Measurements from ENCODE around the gene PSENEN. TPM values are rescaled to one million over a fixed set of nuclear protein-coding genes. Genes with fewer than 3 reads are reported as not detected.

Gene PSENEN
- total RNA-seq, 2 donors from 2014 or later = 39.9 to 65.2 TPM

- no peaks in the 10 kb centered on the region for H3K27me3 ChIP-seq (replicated peaks; ENCODE audit: insufficient read depth)
- no peak for DNase-seq (ENCODE audit: low spot score)
- peaks cover 14 to 39% of the 10 kb centered on the region in 2 donors for H3K36me3 ChIP-seq
- no peaks in the 10 kb centered on the region for H3K9me3 ChIP-seq
- peaks cover 3% of the 10 kb centered on the region for H3K4me1 ChIP-seq (replicated peaks)
- H3K4me3 ChIP-seq = no peak overlapping the region
- no peak overlapping the region for H3K27ac ChIP-seq
- intact Hi-C loops (cut with DNase I) = no loop called here
- TF ChIP-seq POLR2A (IDR thresholded peaks at IDR 0.05) = no peak
- TF ChIP-seq CTCF (IDR thresholded peaks at IDR 0.05) = no peak
- no peak for TF ChIP-seq POLR2AphosphoS5 (IDR thresholded peaks at IDR 0.05)
- 88% methylated on average over 5 of the region's 5 CpGs for WGBS
Observed at GRCh38 chr19:35734889-35735288, 10.6 kb upstream of the PSENEN start.

GRCh38 chr19:35736913-35737886 is 8.3 kb upstream of the PSENEN start:
- Histone ChIP-seq H3K36me3 (peaks cover 11 to 24% of the 10 kb centered on the region in 2 donors), H3K27me3 (replicated peaks; ENCODE audit: insufficient read depth) (no peaks in the 10 kb centered on the region), H3K4me1 (replicated peaks) (peaks cover 3% of the 10 kb centered on the region), H3K27ac (no peak overlapping the region), H3K4me3 (no peak overlapping the region), H3K9me3 (no peaks in the 10 kb centered on the region)
- intact Hi-C loops (cut with DNase I) = no loop called here
- WGBS = 87% methylated on average over 22 of the region's 22 CpGs
- TF ChIP-seq CTCF (IDR thresholded peaks at IDR 0.05) (no peak), POLR2AphosphoS5 (IDR thresholded peaks at IDR 0.05) (no peak), POLR2A (IDR thresholded peaks at IDR 0.05) (no peak)
- no peak for DNase-seq (ENCODE audit: low spot score)

- WGBS = 91% methylated on average over 37 of the region's 37 CpGs
- Histone ChIP-seq H3K27ac (no peak overlapping the region), H3K9me3 (no peaks in the 10 kb centered on the region), H3K36me3 (peaks cover 8 to 16% of the 10 kb centered on the region in 2 donors), H3K4me3 (no peak overlapping the region), H3K27me3 (replicated peaks; ENCODE audit: insufficient read depth) (no peaks in the 10 kb centered on the region), H3K4me1 (replicated peaks) (peaks cover 3% of the 10 kb centered on the region)
- intact Hi-C loops (cut with DNase I) = no loop called here
- DNase-seq (ENCODE audit: low spot score) = no peak
- TF ChIP-seq POLR2AphosphoS5 (IDR thresholded peaks at IDR 0.05) = no peak
- TF ChIP-seq CTCF (IDR thresholded peaks at IDR 0.05) = no peak
- no peak for TF ChIP-seq POLR2A (IDR thresholded peaks at IDR 0.05)
Observed at GRCh38 chr19:35738021-35738886, 7.2 kb upstream of the PSENEN start.

GRCh38 chr19:35738887-35739229 is 6.6 kb upstream of the PSENEN start:
- Histone ChIP-seq H3K4me3 (no peak overlapping the region), H3K27me3 (replicated peaks; ENCODE audit: insufficient read depth) (no peaks in the 10 kb centered on the region), H3K36me3 (peaks cover 8 to 16% of the 10 kb centered on the region in 2 donors), H3K4me1 (replicated peaks) (peaks cover 3% of the 10 kb centered on the region), H3K9me3 (no peaks in the 10 kb centered on the region), H3K27ac (no peak overlapping the region)
- no peak for DNase-seq (ENCODE audit: low spot score)
- TF ChIP-seq POLR2A (IDR thresholded peaks at IDR 0.05) (no peak), POLR2AphosphoS5 (IDR thresholded peaks at IDR 0.05) (no peak), CTCF (IDR thresholded peaks at IDR 0.05) (no peak)
- intact Hi-C loops (cut with DNase I) = no loop called here
- 89% methylated on average over 2 of the region's 2 CpGs for WGBS
